HL-60/S4 (cell line): ENCODE results near the gene CFAP46.

Experiments used
- in situ Hi-C: fragments of 300-500 bp; cut with MboI; formaldehyde crosslinking; loops from 2 replicates; pipeline ENCODE4 v1.14.3; 2022; ENCODE audit warnings: low sequenced_read_pairs

The CFAP46 gene

DNA sequence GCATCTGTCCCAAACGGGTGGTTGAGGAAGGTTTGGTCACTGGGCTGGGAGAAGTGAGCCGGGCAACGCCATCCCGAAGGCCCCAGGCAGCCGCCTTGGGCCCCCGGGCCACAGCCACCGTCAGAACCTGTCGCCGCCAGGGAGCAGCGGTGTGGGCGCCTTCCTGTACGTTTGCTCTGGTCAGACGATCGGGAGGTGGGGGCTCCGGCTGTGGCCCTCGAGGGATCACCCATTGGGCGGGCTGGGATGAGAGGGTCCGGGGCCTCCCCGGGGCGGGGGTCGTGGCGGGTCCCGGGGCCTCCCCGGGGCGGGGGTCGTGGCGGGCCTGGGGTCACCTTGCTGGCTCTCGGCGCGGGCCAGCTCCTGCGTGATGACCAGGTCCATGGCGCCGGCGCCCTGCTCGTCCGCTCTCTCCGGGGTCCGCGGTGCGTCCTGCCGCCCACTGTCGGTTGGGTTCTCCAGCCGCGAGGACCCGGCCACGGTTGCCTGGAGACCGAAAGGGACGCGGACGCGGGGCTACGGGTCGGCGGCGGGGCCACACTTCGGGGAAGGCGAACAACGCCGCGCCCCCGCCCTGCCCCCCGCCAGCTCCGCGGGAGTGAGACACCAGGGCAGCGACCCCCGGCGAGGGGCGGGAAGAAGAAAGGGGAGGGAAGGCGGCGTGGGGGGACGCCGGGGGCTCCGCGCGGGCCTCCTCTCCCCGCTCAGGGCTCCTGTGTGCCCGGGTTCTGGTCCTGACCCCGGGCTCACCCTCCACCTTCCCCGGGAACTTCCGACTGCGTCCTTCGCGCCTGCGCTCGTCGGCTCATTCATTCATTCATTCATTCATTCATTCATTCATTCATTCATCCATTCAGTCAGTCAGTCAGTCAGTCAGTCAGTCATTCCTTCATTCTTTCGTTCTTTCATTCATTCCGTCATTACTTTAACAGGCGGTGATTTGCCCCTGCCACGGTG is at the start of gene CFAP46:
CFAP46 (minus strand) TSS at position 470 of the 957 bp plus-strand sequence; CDS start at position 384, 86 bp downstream.
- in situ Hi-C loops = no loop called here

DNA sequence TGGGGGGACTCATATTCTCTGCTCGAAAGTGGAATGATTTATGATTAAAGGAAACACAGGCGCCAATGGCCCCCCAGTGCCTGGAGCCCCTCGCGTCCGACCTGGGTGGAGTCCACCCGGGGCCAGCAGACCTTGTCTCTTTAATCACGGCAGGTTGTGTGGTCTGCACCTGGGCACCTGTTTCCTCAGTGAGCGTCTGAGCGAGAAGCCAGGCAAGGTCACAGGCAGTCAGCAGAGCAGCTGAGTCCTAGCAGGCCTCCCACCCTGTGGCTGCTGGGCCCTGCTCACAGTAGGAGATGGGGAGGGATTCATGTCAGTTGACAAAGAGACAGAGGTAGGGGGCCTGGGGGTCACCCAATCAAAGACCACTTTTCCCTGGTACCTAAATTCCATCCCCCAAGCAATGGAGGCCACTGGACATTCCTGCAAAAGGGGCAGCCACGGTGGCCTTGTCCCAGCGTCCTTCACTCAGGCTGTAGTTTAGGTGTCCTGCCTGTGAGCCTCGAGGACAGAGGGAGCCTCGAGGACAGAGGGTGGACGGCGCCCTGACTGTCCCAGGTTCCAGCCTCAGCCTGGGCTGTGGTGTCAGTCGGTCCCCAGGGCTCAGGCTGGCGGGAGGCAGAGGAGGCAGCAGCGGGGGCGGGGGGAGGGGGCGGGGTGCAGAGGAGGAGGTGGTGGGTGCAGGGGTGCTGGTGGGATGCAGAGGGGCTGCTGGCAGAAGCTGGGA is 49.5 kb upstream of the CFAP46 start:
- in situ Hi-C loops = no loop called here

DNA sequence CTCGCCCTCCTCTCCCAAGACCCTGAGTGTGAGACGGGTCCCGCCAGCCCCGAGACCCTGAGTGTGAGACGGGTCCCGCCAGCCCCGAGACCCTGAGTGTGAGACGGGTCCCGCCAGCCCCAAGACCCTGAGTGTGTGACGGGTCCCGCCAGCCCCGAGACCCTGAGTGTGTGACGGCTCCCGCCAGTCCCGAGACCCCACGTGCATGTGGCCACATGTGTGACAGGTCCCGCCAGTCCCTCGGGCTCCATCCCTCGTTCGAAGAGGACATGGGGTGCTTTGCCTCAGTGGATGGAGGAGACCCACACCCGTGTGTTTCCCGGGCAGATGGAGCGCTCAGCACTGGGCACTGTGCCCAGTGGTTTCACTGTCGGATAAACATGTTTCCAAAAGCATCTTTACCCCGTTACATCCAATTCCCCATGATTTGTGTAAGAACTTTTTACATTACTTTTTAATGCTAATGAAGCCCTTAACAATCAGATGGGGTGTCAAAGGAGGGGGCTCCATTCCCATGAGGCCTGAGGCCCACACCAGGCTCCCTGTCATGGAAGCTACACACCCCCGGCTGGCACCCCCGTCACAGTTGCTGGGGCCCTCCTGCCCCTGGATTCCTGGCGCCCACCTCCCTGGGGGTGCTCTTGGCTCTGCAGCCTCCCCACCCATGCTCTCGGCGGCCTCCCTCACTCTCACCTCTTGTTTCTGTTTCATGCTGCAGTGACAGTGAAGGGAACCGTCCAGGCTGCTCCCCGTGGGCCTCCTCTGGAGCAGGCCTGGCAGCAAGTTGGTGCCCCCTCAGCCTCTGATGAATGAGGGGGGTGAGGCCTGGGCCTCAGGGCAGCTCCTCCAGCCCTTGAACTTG is 48.5 kb upstream of the CFAP46 start:
- in situ Hi-C loops = no loop called here

DNA sequence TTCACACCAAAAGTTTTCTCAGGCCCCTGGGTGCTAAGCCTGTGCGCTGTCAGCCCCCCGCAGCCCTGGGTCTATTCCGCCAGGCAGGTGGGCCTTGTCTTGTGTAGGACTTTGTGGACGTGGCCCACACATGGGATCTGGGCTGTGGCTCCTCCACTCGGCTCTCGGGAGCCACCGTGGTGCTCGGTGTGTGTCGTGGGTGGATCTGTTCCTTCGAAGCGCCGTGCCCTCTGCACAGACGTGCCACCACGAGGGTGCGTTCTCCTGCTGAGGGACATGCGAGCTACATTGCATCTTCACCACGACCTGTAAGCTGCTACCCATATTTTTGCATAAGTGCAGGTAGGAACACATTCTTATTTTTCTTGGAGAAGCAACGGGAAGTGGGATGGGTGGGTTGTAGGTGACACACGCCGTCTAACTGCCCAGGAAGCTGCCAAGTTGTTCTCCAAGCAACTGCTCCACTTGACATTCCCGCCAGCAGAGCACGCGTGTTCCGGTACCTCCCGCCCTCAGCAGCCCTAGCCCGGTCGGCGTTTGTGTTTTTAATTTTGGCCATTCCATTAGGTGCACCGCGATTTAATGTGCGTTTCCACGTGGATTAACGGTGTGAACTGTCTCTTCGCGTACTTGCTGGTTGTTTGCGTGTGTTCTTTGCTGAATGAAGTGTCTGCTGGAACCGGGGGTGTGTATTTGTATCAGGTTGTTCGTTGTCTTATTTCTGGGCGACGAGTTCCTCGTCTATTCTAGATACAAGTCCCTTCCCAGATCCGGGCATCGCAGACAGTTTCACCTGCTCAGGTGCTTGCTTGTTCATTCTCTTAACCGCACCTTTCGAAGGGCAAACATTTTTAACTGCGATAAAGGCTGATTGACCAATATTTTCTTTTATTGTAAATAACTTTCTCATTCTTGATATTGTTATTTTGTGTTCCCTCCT is 47.4 kb upstream of the CFAP46 start:
- in situ Hi-C loops = no loop called here

DNA sequence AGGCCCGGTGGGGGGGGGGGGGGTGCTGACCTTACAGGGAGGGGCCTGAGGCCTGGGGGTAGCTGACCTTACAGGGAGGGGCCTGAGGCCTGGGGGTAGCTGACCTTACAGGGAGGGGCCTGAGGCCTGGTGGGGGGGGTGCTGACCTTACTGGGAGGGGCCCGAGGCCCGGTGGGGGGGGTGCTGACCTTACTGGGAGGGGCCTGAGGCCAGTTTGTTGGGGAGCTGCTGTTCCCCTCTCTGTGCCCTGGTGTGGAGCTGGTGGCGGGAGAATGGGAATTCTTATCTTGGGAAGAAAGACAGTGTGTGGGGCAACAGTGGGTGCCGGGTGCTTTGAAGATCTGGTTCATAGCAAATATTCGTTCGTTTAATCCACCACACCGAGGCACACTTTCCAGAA is 46.6 kb upstream of the CFAP46 start:
- in situ Hi-C loops = no loop called here

DNA sequence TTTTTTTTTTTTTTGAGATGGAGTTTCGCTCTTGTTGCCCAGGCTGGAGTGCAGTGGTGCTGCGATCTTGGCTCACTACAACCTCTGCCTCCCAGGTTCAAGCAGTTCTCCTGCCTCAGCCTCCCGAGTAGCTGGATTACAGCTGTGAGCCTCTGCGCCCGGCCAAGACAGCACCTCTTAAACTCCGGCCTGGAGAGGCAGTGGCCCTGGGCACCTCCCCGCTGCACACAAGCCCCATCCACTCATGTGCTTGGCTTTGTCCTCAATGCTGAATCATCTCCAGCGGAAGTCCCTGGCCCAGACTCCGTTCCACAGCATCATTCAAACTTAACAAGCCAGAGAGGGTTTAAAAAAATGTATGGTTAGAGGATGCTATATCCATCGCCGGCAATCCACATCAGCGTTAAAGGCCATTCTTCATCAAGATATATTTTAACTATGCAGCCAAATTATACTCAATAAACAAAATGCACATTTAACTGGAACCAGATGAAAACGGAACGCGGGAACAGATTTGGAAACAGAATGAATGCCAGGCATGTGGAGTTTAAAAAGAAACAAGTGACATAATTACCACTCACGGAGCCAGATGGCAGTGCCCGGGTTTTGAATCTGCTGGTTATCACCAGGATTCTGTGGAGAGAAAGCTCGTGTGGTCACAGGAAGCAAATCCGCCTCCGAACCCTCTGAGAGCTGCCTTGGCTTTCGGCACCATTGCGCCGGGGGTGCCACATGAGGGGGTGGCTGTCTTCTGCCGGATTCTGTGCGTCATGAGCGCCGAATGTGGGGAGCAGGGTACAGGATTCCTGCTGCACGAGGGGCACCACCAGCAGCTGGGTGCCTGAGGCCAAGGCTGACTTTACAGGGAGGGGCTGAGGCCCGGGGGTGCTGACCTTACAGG is 45.6 kb upstream of the CFAP46 start:
- in situ Hi-C loops = no loop called here

DNA sequence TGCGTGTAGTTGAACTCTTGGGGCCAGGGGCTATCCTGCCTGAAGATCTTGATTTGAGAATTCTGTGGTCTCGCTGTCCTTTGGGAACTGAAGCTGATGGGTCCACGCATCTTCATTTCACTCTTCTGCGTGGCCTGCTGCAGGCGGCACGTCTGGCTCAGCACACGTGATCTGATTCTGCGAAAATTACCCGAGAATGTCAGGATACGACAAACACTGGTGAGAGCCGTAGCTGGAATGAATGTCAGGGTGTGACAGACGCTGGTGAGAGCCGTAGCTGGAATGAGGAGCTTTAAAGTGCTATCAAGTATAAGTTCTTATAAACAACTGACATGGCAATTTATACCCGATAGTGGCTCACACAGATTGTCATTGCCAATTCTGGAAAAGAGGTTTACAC is 44.6 kb upstream of the CFAP46 start:
- in situ Hi-C loops = no loop called here

DNA sequence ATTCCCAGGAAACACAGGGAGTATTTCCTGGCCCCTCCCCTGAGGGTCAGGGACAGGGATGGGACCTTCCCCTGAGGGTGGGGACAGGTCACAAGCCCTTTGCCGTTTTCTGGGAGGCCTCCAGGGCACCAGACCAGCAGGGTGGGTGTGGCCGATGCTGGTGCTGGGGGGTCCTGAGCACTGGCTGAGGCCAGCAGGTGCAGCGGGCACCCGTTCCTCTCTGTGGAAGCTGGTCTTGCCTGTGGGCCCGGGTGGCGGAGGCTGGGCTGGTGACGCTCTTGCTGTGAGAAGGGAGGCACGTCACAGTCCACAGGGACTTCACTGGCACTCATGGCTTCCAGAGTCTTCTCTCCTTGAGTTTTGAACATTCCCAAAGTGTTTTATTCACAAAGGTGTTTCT is 44.2 kb upstream of the CFAP46 start:
- in situ Hi-C loops = no loop called here

DNA sequence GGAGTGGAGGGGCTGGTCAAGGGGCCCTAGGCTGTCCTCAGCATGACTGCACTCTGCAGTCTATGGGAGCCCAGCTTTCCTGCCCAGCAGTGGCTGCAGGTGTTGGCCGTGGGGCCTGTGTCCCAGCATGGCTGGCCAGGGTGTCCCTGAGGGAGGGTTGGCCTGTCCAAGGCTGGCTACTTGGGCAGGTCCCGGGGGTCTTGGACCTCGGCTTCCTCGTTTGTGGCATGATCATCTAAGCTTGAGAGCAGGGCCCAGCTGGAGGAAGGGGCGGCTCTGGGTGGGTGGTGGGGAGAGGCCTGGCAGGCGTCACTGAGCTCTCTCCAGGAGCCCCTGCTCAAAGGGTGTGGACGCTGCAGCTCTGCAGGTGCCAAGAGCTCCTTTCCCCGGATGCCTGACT is 43.7 kb upstream of the CFAP46 start:
- in situ Hi-C loops = no loop called here

DNA sequence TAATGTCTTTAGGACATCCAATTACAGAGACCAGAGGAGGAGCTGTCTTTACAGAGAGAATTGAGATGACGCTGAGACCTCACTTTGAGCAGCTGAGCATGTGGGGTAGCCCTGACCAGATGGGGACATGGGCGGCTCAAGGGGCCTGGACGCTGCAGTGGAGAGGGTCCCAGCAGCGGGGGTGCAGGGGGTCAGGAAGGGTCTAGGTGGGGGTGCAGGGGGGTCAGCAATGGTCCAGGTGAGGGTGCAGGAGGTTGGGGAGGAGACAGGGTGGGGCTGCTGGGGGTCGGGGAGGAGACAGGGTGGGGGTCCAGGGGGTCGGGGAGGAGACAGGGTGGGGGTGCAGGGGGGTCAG is 43.2 kb upstream of the CFAP46 start:
- in situ Hi-C loops = no loop called here

DNA sequence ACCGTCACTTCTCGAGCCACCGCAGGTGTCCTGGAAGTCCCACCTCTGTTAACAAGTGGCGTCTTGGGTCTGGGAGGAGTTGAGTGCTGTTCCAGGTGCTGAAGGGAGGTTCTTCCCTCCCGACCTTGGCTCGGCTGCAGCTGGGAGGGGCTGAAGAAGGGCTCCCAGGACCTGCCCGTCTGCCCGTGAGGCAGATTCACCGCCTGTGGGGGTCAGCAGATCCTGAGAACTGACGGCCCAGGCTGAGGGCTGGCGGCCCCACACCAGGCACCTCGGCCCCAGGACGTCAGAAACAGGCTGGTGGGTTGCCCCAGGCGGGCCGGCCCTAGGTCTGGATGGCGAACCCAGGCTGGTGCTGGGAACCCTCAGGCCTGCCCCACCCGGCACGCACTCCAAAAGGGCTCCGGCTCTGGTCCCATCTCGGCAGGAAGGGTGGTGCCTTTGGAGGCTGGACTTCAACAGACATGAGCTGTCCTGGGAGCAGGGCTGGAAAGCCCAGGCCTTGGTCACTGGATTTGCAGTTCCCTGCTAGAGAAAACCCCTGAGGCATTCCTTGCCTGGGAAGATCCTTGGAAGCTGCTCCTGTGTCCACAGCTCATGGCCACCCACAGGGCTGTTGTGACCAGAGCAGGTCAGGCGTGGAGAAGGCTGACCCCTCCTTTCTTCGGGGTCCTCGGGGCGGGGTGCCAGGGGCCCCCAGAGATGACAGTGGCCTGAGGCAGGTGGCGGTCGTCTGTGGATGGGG is 42.6 kb upstream of the CFAP46 start:
- in situ Hi-C loops = no loop called here

DNA sequence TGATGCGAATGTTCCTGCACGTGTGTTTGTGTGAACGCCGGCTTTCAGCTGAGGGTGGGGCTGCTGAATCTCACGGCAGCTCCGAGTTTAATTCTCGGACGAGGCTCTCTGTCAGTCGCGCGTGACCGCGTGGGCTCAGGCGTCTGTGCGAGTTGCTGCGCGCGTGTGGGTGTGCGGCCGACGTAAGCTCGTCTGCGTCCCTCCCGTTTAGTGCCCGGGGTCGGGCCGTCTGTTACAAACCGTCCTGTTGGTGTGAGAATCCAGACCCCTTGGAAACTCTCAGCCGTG is 41.6 kb upstream of the CFAP46 start:
- in situ Hi-C loops = no loop called here

DNA sequence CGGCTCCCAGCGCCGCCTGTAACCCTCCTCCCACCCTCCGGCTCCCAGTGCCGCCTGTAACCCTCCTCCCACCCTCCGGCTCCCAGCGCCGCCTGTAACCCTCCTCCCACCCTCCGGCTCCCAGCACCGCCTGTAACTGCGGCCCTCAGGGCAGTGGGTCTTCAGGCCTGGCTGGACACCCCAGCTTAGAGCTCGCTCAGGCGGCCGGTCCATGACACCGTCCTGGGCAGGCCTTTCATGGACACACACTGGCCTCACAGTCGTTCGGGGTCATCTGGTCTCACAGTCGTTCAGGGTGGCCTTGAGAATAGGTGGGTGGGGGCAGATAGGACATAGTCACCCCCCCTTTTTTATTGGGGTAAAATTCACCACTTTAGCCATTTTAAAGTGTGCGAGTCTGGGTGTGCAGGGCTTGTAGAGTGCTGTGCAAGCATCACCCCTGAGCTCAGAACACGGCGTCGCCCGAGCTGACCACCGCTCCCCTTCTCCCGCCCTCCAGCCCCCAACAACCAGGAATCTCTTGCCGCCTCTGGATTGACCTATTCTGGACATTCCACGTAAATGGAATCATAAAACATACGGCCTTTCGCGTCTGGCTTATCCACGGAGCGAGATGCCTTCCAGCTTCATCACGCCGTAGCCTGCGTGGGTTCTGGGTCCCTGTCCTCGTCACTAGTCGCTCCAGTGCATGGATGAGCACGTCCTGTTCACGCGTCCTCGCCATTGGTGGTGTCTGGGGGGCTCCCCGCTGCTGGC is 41.1 kb upstream of the CFAP46 start:
- in situ Hi-C loops = no loop called here

DNA sequence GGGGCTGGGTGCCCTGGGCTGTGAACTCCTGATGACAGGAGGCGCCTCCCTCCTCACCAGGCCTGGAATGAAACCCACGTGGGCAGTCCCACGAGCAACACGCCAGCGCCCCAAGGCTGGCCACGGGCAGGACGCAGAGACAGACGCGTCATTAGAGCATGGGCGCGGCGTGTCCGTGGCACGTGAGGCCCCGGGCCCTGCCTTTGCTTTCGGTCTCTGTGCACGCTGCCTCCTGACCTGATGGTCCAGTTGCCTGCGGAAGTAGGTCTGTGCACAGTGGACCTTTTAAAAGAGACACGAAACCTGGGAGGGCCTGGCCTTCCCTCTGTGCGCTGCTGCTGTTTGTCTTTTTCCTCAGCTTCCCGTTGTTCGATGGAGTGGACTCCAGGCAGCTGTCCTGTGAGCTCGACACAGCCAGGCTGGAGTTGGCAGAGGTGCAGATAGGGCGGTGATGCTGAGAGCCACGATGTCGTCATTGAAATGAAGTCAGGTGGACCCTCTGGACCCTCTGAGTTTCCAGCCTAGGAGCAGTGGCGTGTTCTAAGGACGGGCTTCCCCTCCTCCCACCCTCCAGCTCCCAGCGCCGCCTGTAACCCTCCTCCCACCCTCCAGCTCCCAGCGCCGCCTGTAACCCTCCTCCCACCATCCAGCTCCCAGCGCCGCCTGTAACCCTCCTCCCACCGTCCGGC is 40.1 kb upstream of the CFAP46 start:
- in situ Hi-C loops = no loop called here

DNA sequence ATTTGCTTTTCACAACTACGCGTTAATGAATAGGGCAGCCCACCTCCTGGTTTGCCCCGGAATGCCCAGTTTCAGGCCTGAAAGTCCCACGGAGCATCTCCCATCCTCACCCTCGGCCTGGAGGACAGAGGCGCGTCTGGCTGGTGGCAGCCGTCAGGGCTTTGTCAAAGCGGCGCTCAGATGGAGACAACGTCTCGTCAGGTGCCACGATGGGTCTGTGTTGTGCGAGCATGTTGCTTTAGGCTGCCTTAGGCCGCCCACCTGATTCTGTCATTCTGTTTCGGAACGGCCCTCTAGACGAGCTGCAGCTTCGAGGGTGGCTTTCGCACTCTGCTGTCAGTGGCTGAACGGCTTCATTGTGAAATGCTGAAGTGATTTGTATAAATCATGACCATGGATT is 39.4 kb upstream of the CFAP46 start:
- in situ Hi-C loops = no loop called here

DNA sequence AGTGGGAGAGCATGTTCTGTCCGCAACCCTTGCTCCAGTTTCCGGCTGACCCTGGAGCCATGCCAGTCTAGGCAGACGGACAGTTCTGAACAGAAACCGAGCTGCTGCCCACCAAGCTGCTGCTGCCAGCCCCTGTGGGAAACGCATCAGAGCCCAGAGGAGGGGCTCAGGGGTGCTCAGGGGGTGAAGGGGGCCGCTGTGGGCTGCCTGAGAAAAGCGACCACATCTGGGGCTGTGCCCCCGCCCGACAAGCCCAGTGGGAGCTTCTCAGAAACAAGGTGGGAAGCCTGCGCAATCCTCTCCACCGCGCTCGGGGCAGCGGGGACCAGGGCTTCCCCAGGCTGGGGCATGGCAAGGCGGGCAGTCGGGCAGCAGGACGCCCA is 38.8 kb upstream of the CFAP46 start:
- in situ Hi-C loops = no loop called here

DNA sequence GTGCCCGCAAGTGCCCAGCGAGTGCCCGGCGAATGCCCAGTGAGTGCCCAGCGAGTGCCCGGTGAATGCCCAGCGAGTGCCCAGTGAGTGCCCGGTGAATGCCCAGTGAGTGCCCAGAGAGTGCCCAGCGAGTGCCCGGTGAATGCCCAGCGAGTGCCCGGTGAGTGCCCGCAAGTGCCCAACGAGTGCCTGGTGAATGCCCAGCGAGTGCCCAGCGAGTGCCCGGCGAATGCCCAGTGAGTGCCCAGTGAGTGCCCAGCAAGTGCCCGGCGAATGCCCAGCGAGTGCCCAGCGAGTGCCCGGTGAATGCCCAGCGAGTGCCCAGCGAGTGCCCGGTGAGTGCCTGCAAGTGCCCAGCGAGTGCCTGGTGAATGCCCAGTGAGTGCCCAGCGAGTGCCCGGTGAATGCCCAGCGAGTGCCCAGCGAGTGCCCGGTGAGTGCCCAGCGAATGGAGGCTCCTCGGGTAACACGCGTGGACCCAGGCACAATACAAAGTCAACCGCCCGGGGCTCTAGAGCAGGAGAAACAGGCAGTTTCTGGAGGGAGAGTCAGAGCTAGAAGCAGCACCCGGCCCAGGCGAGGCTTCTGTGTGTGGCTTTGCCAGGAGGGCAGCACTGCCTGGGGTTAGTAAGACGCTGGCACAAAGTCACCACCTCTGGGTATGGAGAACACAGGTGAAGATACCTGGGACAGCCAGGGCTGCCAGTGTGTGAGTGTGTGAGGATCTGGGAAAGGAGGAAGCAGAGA is 38.2 kb upstream of the CFAP46 start:
- in situ Hi-C loops = no loop called here
